GM12874 (cell line): Measurements from ENCODE around the gene DSPP.

ENCODE experiments used
- CTCF ChIP-seq: IDR thresholded peaks from 2 replicates; pipeline ENCODE4 v1.5.1; 2011; ENCODE audit warnings: low read depth, mild to moderate bottlenecking, control low read depth, low read length, moderate library complexity; ENCODE audit not compliant: insufficient read depth

The DSPP gene

GRCh38 chr4:87608229-87608628 is at the start of gene DSPP:
Gene DSPP (plus strand): TSS chr4:87608529. CDS start chr4:87610909, 2,380 bp downstream.
- TF ChIP-seq CTCF = no peak

- TF ChIP-seq CTCF = no peak
These were observed 49.1 kb upstream of the DSPP start for GRCh38 chr4:87559090-87559837.

GRCh38 chr4:87560802-87561201 is 47.5 kb upstream of the DSPP start:
- TF ChIP-seq CTCF = no peak

- TF ChIP-seq CTCF = no peak
These were observed 42.6 kb upstream of the DSPP start for GRCh38 chr4:87565746-87566145.

- TF ChIP-seq CTCF = no peak
These were observed 42.1 kb upstream of the DSPP start for GRCh38 chr4:87566276-87566675.

- TF ChIP-seq CTCF = no peak
These were observed 41.1 kb upstream of the DSPP start for GRCh38 chr4:87567191-87567590.

- TF ChIP-seq CTCF = no peak
These were observed 38.0 kb upstream of the DSPP start for GRCh38 chr4:87570290-87570805.
